Measurements from ENCODE around the gene DIAPH2.

DIAPH2 gene

GRCh38 chrX:97155816-97156215 is 471.2 kb downstream of the DIAPH2 start:
- no peak for TF ChIP-seq CTCF (IDR thresholded peaks at IDR 0.05)

- no peak for TF ChIP-seq CTCF (IDR thresholded peaks at IDR 0.05)
Observed at GRCh38 chrX:97158269-97158668, 473.6 kb downstream of the DIAPH2 start.

GRCh38 chrX:97159916-97160800 is 475.5 kb downstream of the DIAPH2 start:
- no peak for TF ChIP-seq CTCF (IDR thresholded peaks at IDR 0.05)

- no peak for TF ChIP-seq CTCF (IDR thresholded peaks at IDR 0.05)
Observed at GRCh38 chrX:97167333-97167732, 482.7 kb downstream of the DIAPH2 start.

GRCh38 chrX:97168646-97169045 is 484.0 kb downstream of the DIAPH2 start:
- TF ChIP-seq CTCF (IDR thresholded peaks at IDR 0.05) = no peak

- TF ChIP-seq CTCF (IDR thresholded peaks at IDR 0.05) = no peak
Observed at GRCh38 chrX:97175147-97175546, 490.5 kb downstream of the DIAPH2 start.

- no peak for TF ChIP-seq CTCF (IDR thresholded peaks at IDR 0.05)
Observed at GRCh38 chrX:97189668-97190067, 505.0 kb downstream of the DIAPH2 start.
